HUES6 (cell line): Measurements from ENCODE around the gene FMNL2.
"Not testable (repeated sequence)": the region's sequence is repeated elsewhere in the genome, so short reads cannot be mapped to it uniquely, and the experiment has no call there.

Source experiments
- H3K27ac ChIP-seq: 2 replicates; pipeline ENCODE4 v1.7.0; 2013; ENCODE audit warnings: low read depth, mild to moderate bottlenecking, low read length, inconsistent platforms
- H3K27me3 ChIP-seq: 2 replicates; pipeline ENCODE4 v1.6.1; 2013; ENCODE audit warnings: low read length; ENCODE audit not compliant: control insufficient read depth, insufficient read depth
- H3K36me3 ChIP-seq: 2 replicates; pipeline ENCODE4 v1.6.1; 2013; ENCODE audit warnings: low read length; ENCODE audit not compliant: control insufficient read depth, insufficient read depth
- H3K4me1 ChIP-seq: 2 replicates; pipeline ENCODE4 v1.6.1; 2013; ENCODE audit warnings: low read length; ENCODE audit not compliant: control insufficient read depth, insufficient read depth
- H3K4me3 ChIP-seq: 2 replicates; pipeline ENCODE4 v1.5.1; 2013; ENCODE audit warnings: low read depth, low read length
- H3K9ac ChIP-seq: one replicate; pipeline ENCODE4 v1.6.1; 2013; ENCODE audit warnings: mild to moderate bottlenecking, low read length
- H3K9me3 ChIP-seq: 2 replicates; pipeline ENCODE4 v1.6.1; 2013; ENCODE audit warnings: low read depth, low read length; ENCODE audit not compliant: control insufficient read depth, insufficient read depth

Gene FMNL2

DNA sequence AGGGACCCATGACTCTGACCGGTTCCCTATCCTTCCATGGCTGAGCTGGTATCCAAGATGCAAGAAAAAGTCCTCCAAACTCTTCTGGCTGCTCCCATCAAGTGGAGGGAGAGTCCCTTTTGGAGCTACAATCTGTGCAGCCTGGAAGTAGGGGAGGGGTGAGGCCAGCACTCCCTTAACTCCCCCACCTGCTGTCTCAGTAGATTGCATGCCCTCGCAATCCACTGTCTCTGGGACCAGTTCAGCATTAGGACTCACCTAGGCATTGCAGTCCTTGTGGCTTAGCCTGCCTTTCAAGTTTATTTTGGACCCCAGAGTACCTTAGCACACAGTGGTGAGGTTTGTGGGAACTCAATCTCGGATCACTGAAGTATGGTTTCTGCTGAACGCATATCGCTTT, 14.2 kb upstream of the FMNL2 start:
- Histone ChIP-seq H3K36me3 (no peaks in the 10 kb centered on the region), H3K4me1 (no peaks in the 10 kb centered on the region), H3K9me3 (no peaks in the 10 kb centered on the region), H3K27ac (no peak overlapping the region), H3K4me3 (no peak overlapping the region), H3K27me3 (no peaks in the 10 kb centered on the region), H3K9ac (no peak overlapping the region)

DNA sequence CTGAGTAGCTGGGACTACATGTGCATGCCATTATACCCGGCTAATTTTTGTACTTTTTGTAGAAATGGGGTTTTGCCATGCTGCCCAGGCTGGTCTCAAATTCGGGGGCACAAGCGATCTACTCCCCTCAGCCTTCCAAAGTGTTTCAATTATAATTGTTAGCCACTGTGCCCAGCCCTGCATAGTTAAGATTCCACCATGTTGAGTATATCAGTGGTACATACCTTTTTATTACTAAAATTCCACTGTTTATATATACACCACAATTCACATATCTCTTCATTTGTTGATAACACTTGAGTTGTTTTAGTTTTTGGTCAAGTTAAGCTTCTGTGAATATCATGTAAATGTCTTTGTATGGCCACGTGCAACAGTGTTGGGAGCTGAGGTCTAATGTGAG, 12.8 kb upstream of the FMNL2 start:
- Histone ChIP-seq H3K9ac (no peak overlapping the region), H3K4me1 (no peaks in the 10 kb centered on the region), H3K9me3 (no peaks in the 10 kb centered on the region), H3K27ac (no peak overlapping the region), H3K36me3 (no peaks in the 10 kb centered on the region), H3K27me3 (no peaks in the 10 kb centered on the region), H3K4me3 (no peak overlapping the region)

DNA sequence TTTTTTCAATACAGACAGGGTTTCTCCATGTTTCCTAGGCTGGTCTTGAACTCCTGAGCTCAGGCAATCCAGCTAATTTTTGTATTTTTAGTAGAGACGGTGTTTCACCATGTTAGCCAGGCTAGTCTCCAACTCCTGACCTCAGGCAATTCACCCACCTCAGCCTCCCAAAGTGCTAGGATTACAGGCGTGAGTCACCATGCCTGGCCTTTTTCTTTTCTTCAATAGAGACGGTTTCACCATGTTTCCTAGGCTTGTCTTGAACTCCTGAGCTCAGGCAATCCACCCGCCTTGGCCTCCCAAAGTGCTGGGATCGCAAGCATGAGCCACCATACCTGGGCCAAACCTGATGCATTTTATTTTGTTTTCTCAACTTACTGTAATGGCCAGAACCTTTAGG, 9.8 kb upstream of the FMNL2 start:
- not testable (repeated sequence) for H3K27ac ChIP-seq, H3K36me3 ChIP-seq, H3K4me3 ChIP-seq, H3K4me1 ChIP-seq, H3K27me3 ChIP-seq, H3K9ac ChIP-seq, H3K9me3 ChIP-seq

DNA sequence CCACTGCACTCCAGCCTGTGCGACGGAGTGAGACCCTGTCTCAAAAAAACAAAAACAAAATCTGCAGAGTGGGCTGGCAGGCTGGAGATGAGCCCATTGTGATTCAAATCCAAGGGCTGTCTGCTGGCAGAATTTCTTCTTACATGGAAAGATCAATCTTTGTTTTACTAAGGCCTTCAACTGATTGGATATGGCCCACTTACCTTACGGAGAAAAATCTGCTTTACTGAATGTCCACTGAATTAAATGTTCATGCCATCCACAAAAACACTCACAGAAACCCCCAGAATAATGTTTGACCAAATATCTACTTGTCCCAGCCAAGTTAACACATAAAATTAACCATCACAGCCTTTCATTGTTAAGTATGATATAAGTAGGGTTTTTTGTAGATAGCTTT, 8.3 kb upstream of the FMNL2 start:
- no peak overlapping the region for H3K9ac ChIP-seq
- H3K27me3 ChIP-seq: no peaks in the 10 kb centered on the region
- H3K4me1 ChIP-seq: no peaks in the 10 kb centered on the region
- no peaks in the 10 kb centered on the region for H3K36me3 ChIP-seq
- no peaks in the 10 kb centered on the region for H3K9me3 ChIP-seq
- no peak overlapping the region for H3K27ac ChIP-seq
- no peak overlapping the region for H3K4me3 ChIP-seq

DNA sequence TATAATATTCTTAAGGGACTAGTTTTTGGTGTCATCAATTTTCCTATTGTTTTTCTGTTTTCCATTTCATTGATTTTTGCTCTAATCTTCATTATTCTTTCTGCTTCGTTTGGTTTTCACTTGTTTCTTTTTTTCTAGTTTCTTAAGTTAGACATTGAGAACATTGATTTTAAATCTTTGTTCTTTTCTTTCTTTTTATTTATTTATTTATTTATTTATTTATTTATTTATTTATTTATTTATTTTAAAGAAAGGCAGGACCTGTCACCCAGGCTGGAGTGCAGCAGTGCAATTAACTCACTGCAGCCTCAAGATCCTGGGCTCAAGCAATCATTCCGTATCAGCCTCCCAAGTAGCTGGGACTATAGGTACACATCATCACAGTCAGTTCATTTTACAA, 7.0 kb upstream of the FMNL2 start:
- no peaks in the 10 kb centered on the region for H3K27me3 ChIP-seq
- H3K4me1 ChIP-seq: no peaks in the 10 kb centered on the region
- H3K27ac ChIP-seq: no peak overlapping the region
- H3K9me3 ChIP-seq: no peaks in the 10 kb centered on the region
- no peak overlapping the region for H3K4me3 ChIP-seq
- H3K9ac ChIP-seq: no peak overlapping the region
- no peaks in the 10 kb centered on the region for H3K36me3 ChIP-seq

DNA sequence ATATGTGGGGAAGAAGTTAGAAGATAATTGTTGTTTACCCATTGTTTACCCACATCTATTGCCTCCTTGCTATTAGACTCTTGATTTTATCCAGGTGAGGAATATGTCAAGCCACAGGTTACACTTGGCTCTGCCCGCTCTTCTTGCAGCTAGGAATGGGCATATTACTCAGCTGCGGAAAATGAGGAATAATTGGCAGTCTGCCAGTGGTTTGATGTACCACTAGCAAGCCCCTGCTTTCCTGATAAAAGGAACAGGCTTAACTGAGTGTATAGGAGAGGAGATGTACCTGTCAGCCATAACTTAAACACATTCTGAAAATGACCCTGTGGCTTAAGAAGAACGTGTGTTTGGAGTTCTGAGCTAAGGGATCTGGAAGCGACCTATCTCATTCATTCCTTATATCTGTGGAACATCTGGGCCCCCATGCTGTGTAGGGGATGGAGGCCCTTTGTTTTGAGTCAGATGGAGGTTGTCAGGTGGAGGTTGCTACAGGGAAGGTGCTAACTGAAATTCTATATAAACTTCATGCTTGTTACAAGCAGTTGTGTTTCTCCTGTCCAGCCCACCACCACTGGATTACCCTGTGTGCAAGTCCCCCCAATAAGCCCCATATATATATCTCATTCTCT, 4.6 kb upstream of the FMNL2 start:
- Histone ChIP-seq H3K27me3 (no peaks in the 10 kb centered on the region), H3K4me1 (0 out of 2 replicates have a peak, but pooled peaks cover 4% of the 10 kb centered on the region), H3K4me3 (no peak overlapping the region), H3K36me3 (no peaks in the 10 kb centered on the region), H3K9ac (no peak overlapping the region), H3K27ac (no peak overlapping the region), H3K9me3 (no peaks in the 10 kb centered on the region)

DNA sequence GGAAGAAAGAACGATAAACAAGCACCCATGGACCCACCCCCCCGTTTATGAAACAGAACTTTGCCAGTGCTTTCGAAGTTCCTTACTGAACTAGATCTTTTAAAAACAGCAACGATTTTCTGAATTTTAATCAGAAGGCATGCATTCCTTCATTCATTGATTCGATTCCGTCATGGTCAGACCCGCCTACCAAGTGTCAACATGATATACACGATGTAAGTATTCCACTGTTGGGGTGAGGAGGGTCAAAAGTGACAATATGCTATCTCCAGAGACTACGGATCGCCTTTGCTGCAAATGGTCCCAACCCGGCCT, 316 bp upstream of the FMNL2 start:
- H3K27me3 ChIP-seq: no peaks in the 10 kb centered on the region
- peak overlapping the region; percentile 88 for H3K4me3 ChIP-seq
- no peaks in the 10 kb centered on the region for H3K9me3 ChIP-seq
- H3K27ac ChIP-seq: no peak overlapping the region
- no peak overlapping the region for H3K9ac ChIP-seq
- no peaks in the 10 kb centered on the region for H3K36me3 ChIP-seq
- H3K4me1 ChIP-seq: peaks cover 23% of the 10 kb centered on the region

DNA sequence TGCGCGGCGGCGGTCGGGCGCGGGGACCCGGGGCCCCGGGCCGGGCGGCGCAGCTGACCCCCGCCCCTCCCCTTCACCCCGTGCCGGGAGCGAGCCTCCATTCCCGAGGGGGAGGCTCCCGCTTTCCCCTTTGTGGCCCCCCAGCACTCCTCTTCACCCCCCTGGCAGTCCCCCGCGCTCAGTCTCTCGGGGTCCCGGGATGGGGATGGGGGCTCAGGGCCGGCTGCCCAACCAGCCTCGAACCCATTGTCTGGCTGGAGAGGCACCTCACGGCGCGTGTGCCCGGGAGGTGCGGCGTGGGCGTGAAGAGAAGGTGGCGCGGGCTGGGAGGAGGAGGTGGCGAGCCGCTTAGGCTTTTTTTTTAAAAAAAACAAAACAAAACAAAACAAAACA, 748 bp downstream of the FMNL2 start:
- Histone ChIP-seq H3K27me3 (no peaks in the 10 kb centered on the region), H3K9me3 (no peaks in the 10 kb centered on the region), H3K4me1 (peaks cover 23% of the 10 kb centered on the region), H3K9ac (peak overlapping the region; percentile 77), H3K4me3 (peak overlapping the region; percentile 88), H3K27ac (peak overlapping the region; percentile 31; the same call in 1 of the 2 replicates), H3K36me3 (no peaks in the 10 kb centered on the region)

DNA sequence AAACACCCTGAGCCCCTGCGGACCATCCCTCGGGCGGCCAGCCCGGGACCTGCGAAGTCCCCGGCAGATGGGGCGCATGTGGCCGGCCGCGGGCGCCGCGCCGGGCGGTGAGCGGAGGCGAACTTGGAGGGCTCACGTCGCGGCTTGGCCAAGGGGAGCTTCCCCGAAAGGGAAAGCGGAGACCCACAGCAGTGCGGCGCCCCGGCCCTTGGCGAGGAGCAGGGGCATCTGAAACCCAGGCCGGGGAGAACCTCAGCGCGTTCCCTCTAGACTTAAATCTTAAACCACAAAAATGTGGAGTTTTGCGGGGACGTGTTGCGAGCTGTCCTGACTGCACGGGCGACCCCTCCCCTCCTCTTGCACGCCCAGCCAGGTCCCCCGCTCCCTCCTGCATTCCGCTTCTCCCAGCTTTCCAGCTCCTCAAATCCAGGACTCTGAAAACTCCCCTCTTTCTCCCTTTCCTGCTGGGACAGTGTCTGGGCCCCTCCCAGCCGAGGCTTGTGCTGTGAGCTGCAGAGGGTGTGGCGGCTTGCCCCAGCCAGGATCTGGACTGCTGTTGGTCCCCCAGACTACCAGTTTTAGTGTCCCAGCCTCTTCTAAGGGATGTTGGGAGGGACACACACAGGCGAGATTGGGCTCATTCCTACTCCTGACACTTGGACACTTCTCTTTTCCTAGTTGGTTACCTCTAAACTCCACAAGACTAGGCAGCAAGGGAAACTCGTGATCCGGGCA, 1.3 kb downstream of the FMNL2 start:
- Histone ChIP-seq H3K36me3 (no peaks in the 10 kb centered on the region), H3K4me1 (peaks cover 23% of the 10 kb centered on the region), H3K9ac (peak overlapping the region; percentile 77), H3K9me3 (no peaks in the 10 kb centered on the region), H3K27ac (peak overlapping the region; percentile 31; the same call in 1 of the 2 replicates), H3K4me3 (peak overlapping the region; percentile 88), H3K27me3 (no peaks in the 10 kb centered on the region)

DNA sequence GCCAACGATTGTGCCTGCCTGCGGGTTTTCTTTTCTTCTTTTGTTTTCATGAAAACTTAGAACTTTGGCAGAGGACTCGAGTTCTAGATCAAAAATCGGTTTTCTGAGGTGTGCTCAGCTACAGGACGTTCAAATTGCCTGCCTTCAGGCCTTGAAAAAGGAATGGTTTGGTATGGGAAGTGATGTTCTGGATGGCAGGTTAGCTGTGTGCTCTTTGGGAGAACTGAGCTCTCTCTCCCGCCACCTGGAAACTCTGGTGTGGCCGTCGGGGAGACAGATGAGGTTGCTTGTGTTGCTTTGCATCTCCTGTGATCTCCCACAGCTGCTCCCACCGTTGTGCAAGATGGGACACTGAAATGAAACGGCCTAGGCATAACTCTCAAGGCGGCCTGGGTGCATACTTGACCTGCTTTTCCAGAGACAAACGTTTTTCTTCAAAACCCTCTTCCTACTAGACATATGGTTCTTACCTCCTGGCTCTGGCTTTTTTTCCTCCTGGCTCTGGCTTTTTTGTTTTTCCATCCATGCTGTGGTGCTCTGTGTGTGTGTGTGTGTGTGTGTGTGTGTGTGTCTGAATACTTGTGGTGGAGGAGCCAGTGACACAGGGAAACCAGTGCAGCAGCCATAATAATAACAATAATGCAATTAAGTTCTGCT, 2.0 kb downstream of the FMNL2 start:
- Histone ChIP-seq H3K9me3 (no peaks in the 10 kb centered on the region), H3K27me3 (no peaks in the 10 kb centered on the region), H3K4me3 (peak overlapping the region; percentile 88), H3K9ac (peak overlapping the region; percentile 77), H3K27ac (no peak overlapping the region), H3K4me1 (peaks cover 23% of the 10 kb centered on the region), H3K36me3 (no peaks in the 10 kb centered on the region)

DNA sequence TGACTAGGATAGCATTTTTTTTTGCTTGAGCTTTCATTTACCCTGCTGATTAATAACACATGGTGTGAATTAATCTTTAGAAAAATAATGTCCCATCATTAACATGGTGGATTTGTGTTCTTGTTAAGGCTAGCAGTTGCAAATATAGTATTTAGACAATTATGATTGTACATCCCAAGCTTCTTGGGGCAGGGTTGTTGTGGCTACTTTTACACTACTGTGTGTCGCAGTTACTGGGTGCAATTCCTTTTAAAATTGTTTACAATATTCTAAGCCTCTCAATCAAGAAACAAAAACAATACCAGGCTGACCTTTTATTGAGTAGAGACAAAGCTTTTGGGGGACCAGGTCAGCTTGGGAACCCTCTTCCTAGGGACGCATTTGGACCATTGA, 2.5 kb downstream of the FMNL2 start:
- H3K9ac ChIP-seq: no peak overlapping the region
- peaks cover 23% of the 10 kb centered on the region for H3K4me1 ChIP-seq
- H3K9me3 ChIP-seq: no peaks in the 10 kb centered on the region
- peak overlapping the region; percentile 88 for H3K4me3 ChIP-seq
- H3K36me3 ChIP-seq: no peaks in the 10 kb centered on the region; the same call in 1 of the 2 replicates
- H3K27ac ChIP-seq: no peak overlapping the region
- H3K27me3 ChIP-seq: no peaks in the 10 kb centered on the region
